K562 (cell line): ENCODE measurements around the gene BEST2. TPM values are rescaled to one million over a fixed set of nuclear protein-coding genes. Genes with fewer than 3 reads are reported as not detected.
A peak's percentile ranks its signal among the peaks of the same experiment; 100 is the strongest.

Experiments used
- ATAC-seq: fragments of 200-7000 bp; cut with Tn5 transposase; 3 replicates; pipeline ENCODE4 v1.9.1; 2020; ENCODE audit warnings: moderate library complexity
- BruUV-seq: library from RNA; stranded (reverse); fragments of 400-500 nt; replicated peaks from 2 replicates; lab custom pipeline; 2021; lab: Mats Ljungman, UMichigan
- CTCF ChIA-PET: fragments of 300-600 bp; formaldehyde crosslinking; extraction: SDS; loops from one replicate; lab custom pipeline; 2021; ENCODE audit warnings: low intra/inter-chr PET ratio; lab: Yijun Ruan, JAX
- POLR2A ChIA-PET: fragments of 300-600, 350-650 bp; sonication (Branson Sonifier 250); formaldehyde crosslinking; extraction: SDS; loops from one replicate; lab custom pipeline; 2021; ENCODE audit warnings: antibody characterized with exemption, inconsistent platforms; lab: Yijun Ruan, JAX
- DNase-seq, 4 experiments: peaks; one replicate each; pipeline versions ENCODE4 v3.0.0 to v3.0.0-alpha.2; 2011 to 2018; ENCODE audit warnings: low spot score in 3 of 4, mixed read lengths in 3 of 4; ENCODE audit errors: extremely low read depth in 1 of 4
- FAIRE-seq: peaks from 2 replicates; lab custom pipeline; 2011; peaks lifted over from hg19 to GRCh38; lab: Jason Lieb, UNC
- H2AFZ ChIP-seq: 2 replicates; pipeline ENCODE4 v1.6.0; 2011; ENCODE audit warnings: low read depth, low read length, control low read depth, inconsistent platforms
- H3K27ac ChIP-seq: fragments of 200-600 bp; 3 replicates; pipeline ENCODE4 v1.8.0; 2011; ENCODE audit warnings: low read depth, mild to moderate bottlenecking, control low read depth, inconsistent platforms, low read length, moderate library complexity, mixed read lengths; ENCODE audit errors: extremely low read depth
- H3K27me3 ChIP-seq, 2 experiments: fragments of 300-600 bp in 1 of 2; 2 replicates in 1 of 2; 3 replicates in 1 of 2; pipeline versions ENCODE4 v1.6.0 to v1.8.0; 2011; ENCODE audit warnings: inconsistent platforms in 2 of 2, low read length in 2 of 2, mild to moderate bottlenecking in 1 of 2, mixed read lengths in 1 of 2, moderate library complexity in 1 of 2; ENCODE audit not compliant: control insufficient read depth in 2 of 2, insufficient read depth in 2 of 2
- H3K36me3 ChIP-seq: fragments of 300-600 bp; 3 replicates; pipeline ENCODE4 v1.8.0; 2011; ENCODE audit warnings: mild to moderate bottlenecking, low read length, inconsistent platforms; ENCODE audit not compliant: control insufficient read depth, insufficient read depth
- H3K4me1 ChIP-seq, 2 experiments: fragments of 200-600 bp in 1 of 2; replicated peaks in 1 of 2; 2 replicates in 1 of 2; 3 replicates in 1 of 2; pipeline versions ENCODE4 v1.5.1 to v1.8.0; 2011; ENCODE audit warnings: inconsistent platforms in 2 of 2, low read length in 2 of 2, mild to moderate bottlenecking in 1 of 2, mixed read lengths in 1 of 2, moderate library complexity in 1 of 2; ENCODE audit not compliant: control insufficient read depth in 2 of 2, insufficient read depth in 2 of 2
- H3K4me2 ChIP-seq: 2 replicates; pipeline ENCODE4 v1.6.1; 2011; ENCODE audit warnings: low read length, control low read depth, inconsistent platforms, mixed read lengths; ENCODE audit not compliant: insufficient read depth
- H3K4me3 ChIP-seq: fragments of 200-600 bp; sonication (generic), shearing (Covaris generic); 2 replicates; pipeline ENCODE4 v1.5.1; 2016; ENCODE audit warnings: control low read depth, inconsistent platforms
- H3K79me2 ChIP-seq: fragments of 200-600 bp; 3 replicates; pipeline ENCODE4 v1.8.0; 2011; ENCODE audit warnings: low read length, inconsistent platforms; ENCODE audit not compliant: control insufficient read depth, insufficient read depth
- H3K9ac ChIP-seq, 2 experiments: 2 replicates each; pipeline versions ENCODE4 v1.6.0 to v1.6.1; 2011; ENCODE audit warnings: low read depth in 2 of 2, low read length in 2 of 2, control low read depth in 1 of 2, inconsistent platforms in 1 of 2, mild to moderate bottlenecking in 1 of 2, mixed read lengths in 1 of 2; ENCODE audit not compliant: insufficient read depth in 1 of 2
- H3K9me1 ChIP-seq: one replicate; pipeline ENCODE4 v1.6.0; 2011; ENCODE audit warnings: inconsistent platforms, mild to moderate bottlenecking, low read length, moderate library complexity; ENCODE audit not compliant: control insufficient read depth, insufficient read depth
- H3K9me3 ChIP-seq: replicated peaks from 2 replicates; pipeline ENCODE4 v1.5.1; 2011; ENCODE audit warnings: low read depth, low read length, inconsistent platforms; ENCODE audit not compliant: control insufficient read depth, insufficient read depth
- H4K20me1 ChIP-seq: replicated peaks from 2 replicates; pipeline ENCODE4 v1.6.1; 2011; ENCODE audit warnings: low read length, inconsistent platforms, mixed read lengths; ENCODE audit not compliant: control insufficient read depth, insufficient read depth
- CHD1 ChIP-seq: fragments of 200-600 bp; sonication (generic); IDR thresholded peaks from one replicate; pipeline ENCODE4 v1.6.1; 2012; ENCODE audit warnings: mild to moderate bottlenecking, moderate library complexity, low read length, inconsistent platforms
- CREB3L1 ChIP-seq: fragments of 450-650 bp; IDR thresholded peaks from 2 replicates; pipeline ENCODE4 v1.6.1; 2014; ENCODE audit warnings: low read depth, mild to moderate bottlenecking, moderate library complexity, borderline replicate concordance
- ELF4 ChIP-seq: fragments of 450-650 bp; formaldehyde crosslinking; IDR thresholded peaks from 2 replicates; pipeline ENCODE4 v1.4.0; 2022; ENCODE audit warnings: missing genetic modification characterization
- GABPA ChIP-seq: fragments of 200-800 bp; sonication (Bioruptor generic); conservative IDR thresholded peaks from 2 replicates; pipeline ENCODE4 v1.6.1; 2016; ENCODE audit warnings: low read depth, missing genetic modification characterization, missing compliant biosample characterization
- GTF2B ChIP-seq: IDR thresholded peaks from 2 replicates; pipeline ENCODE4 v1.6.1; 2011; ENCODE audit not compliant: insufficient read length; ENCODE audit errors: extremely low read depth
- HIVEP1 ChIP-seq: fragments of 250-450 bp; sonication (Bioruptor Pico); IDR thresholded peaks from 2 replicates; pipeline ENCODE4 v1.4.0; 2020; ENCODE audit warnings: mild to moderate bottlenecking
- MCM3 ChIP-seq: fragments of 450-650 bp; IDR thresholded peaks from 2 replicates; pipeline ENCODE4 v1.6.1; 2016
- MIER1 ChIP-seq: fragments of 450-650 bp; IDR thresholded peaks from 2 replicates; pipeline ENCODE4 v1.6.1; 2016; ENCODE audit warnings: antibody characterized with exemption, mild to moderate bottlenecking, low read depth
- PTRF ChIP-seq: fragments of 450-650 bp; IDR thresholded peaks from 2 replicates; pipeline ENCODE4 v1.6.1; 2016; ENCODE audit warnings: mild to moderate bottlenecking, missing genetic modification characterization, missing compliant biosample characterization
- SNIP1 ChIP-seq: fragments of 450-650 bp; IDR thresholded peaks from 2 replicates; pipeline ENCODE4 v1.7.1; 2017; ENCODE audit warnings: low read depth, mild to moderate bottlenecking
- STAT6 ChIP-seq: sonication (generic); formaldehyde crosslinking; IDR thresholded peaks from 2 replicates; pipeline ENCODE4 v1.8.1; 2023; ENCODE audit warnings: mild to moderate bottlenecking, missing genetic modification reagents
- THRAP3 ChIP-seq: fragments of 450-650 bp; IDR thresholded peaks from 2 replicates; pipeline ENCODE4 v1.6.1; 2016; ENCODE audit warnings: mild to moderate bottlenecking, inconsistent platforms, borderline replicate concordance
- TRIM24 ChIP-seq, 2 experiments: fragments of 450-650 bp; IDR thresholded peaks; 2 replicates each; pipeline ENCODE4 v1.6.1; 2016
- USF2 ChIP-seq: sonication (generic); formaldehyde crosslinking; IDR thresholded peaks from 2 replicates; pipeline ENCODE4 v1.5.0; 2020; ENCODE audit warnings: missing genetic modification reagents
- ZNF217 ChIP-seq: sonication (generic); formaldehyde crosslinking; IDR thresholded peaks from 2 replicates; pipeline ENCODE4 v1.8.0; 2022; ENCODE audit warnings: mild to moderate bottlenecking, missing genetic modification reagents
- ZNF785 ChIP-seq: fragments of 250-450 bp; sonication (Bioruptor Pico); IDR thresholded peaks from 2 replicates; pipeline ENCODE4 v1.4.0; 2020; ENCODE audit warnings: mild to moderate bottlenecking
- ZZZ3 ChIP-seq: fragments of 450-650 bp; IDR thresholded peaks from 2 replicates; pipeline ENCODE4 v1.6.1; 2016; ENCODE audit warnings: antibody characterized with exemption, mild to moderate bottlenecking, moderate library complexity
- WGBS: fragments of 100-300 bp; shearing (Covaris generic); methylation state at CpG from one replicate; pipeline ENCODE4 v1.1.6; 2016; ENCODE audit warnings: low coverage, mixed read lengths; ENCODE audit not compliant: insufficient coverage; ENCODE audit errors: missing lambda C conversion rate; 5-methylcytosine and 5-hydroxymethylcytosine counted together
- in situ Hi-C: fragments of 300-500 bp; cut with MboI; formaldehyde crosslinking; loops from 4 replicates; pipeline ENCODE4 v1.15.0; 2018; ENCODE audit warnings: inconsistent platforms, mixed read lengths
- intact Hi-C: fragments of 100-400 bp; cut with micrococcal nuclease; formaldehyde crosslinking; loops from 2 replicates; pipeline ENCODE4 v1.14.2; 2022
- polyA plus RNA-seq, 8 experiments: library from polyadenylated mRNA; depleted of rRNA in 4 of 8; stranded (reverse) in 5 of 8; unstranded in 3 of 8; fragments of >200 nt; fragmentation: Nextera tagmentation in 2 of 8; fragmentation: Illumina TruSeq in 1 of 8; extraction: Ambion mirVana in 2 of 8; extraction: Trizol in 1 of 8; gene quantifications; 2 replicates each; pipeline versions ENCODE4 v1.2.1 to v1.2.3, GENCODE V29; 2011 to 2014; ENCODE audit warnings: inconsistent platforms in 1 of 8, missing spikeins in 1 of 8
- total RNA-seq, 7 experiments: library from RNA; depleted of rRNA in 6 of 7; stranded (reverse); fragments of >200 nt in 6 of 7; fragmentation: Illumina TruSeq in 2 of 7; extraction: Trizol in 2 of 7; gene quantifications; 2 replicates each; pipeline versions ENCODE4 v1.2.1 to v1.2.3, GENCODE V29; 2011 to 2021; ENCODE audit warnings: low replicate concordance in 1 of 7

Gene BEST2
- total and polyA plus RNA-seq, 9 of the 15 experiments (the other 6 are each of a cell fraction or from before 2014, with no cell fraction given), result not detected

GRCh38 chr19:12791345-12792050, 39.9 kb downstream of the BEST2 start, which contains the start of gene JUNB:
TSS of gene JUNB (plus strand) at chr19:12791486. CDS start at chr19:12791772, 286 bp downstream.
- Histone ChIP-seq H3K4me3 (peak within 1 kb of the TSS; percentile 83), H3K4me1 (peaks cover 41 to 78% of the 10 kb centered on the region in 2 experiments), H3K27ac (peak within 1 kb of the TSS; percentile 89), H2AFZ (peak within 1 kb of the TSS; percentile 58), H3K4me2 (peak within 1 kb of the TSS; percentile 96), H3K79me2 (peaks cover 36% of the 10 kb centered on the region), H3K9me1 (no peaks in the 10 kb centered on the region), H3K9me3 (no peaks in the 10 kb centered on the region), H4K20me1 (peaks cover 13% of the 10 kb centered on the region; the same call in 1 of the 2 replicates), H3K27me3 (no peaks in the 10 kb centered on the region), H3K36me3 (no peaks in the 10 kb centered on the region), H3K9ac (peak within 1 kb of the TSS; percentile 89 to 97)
- in situ Hi-C loops, result no loop called here
- intact Hi-C loops, result loop anchor here (10.0 kb wide), 1 partner anchor 227 kb away; no protein-coding TSS in a partner anchor
- DNase-seq, result peak; percentile 80 to 98 (median 88)
- peak; percentile 83 for FAIRE-seq
- CTCF ChIA-PET, result no interaction called here
- POLR2A ChIA-PET, result interaction anchor here (0.5 to 3.6 kb wide), 30 partner anchors 9 to 1055 kb away, joined by 3 to 44 read pairs (median 4); partner anchors contain the start of genes DHPS, DNASE2, GET3 and MAN2B1
- peak; percentile 78 for ATAC-seq
- WGBS, result under 1% methylated on average over 65 of the region's 73 CpGs
- BruUV-seq, result TSS peak; percentile 23
- peak; percentile 72; the same call in 1 of the 2 replicates for TF ChIP-seq SNIP1
- TF ChIP-seq ELF4 (CRISPR knock-in tag), result peak; percentile 96
- TF ChIP-seq TRIM24 (IDR thresholded peaks at IDR 0.05), result no peak; a peak in 1 of 4 replicates
- TF ChIP-seq STAT6, result no peak; the same call in 1 of the 2 replicates
- TF ChIP-seq PTRF (tag), result no peak
- no peak; the same call in 1 of the 2 replicates for TF ChIP-seq CREB3L1
- peak; percentile 78 for TF ChIP-seq THRAP3
- peak; percentile 55; the same call in 1 of the 2 replicates for TF ChIP-seq HIVEP1 (CRISPR knock-in tag)
- no peak for TF ChIP-seq MIER1
- TF ChIP-seq GTF2B, result peak; percentile 67
- TF ChIP-seq ZNF217 (CRISPR knock-in tag), result no peak
- no peak for TF ChIP-seq USF2
- TF ChIP-seq CHD1, result no peak
- no peak for TF ChIP-seq ZNF785
- TF ChIP-seq MCM3, result no peak
- TF ChIP-seq GABPA, result peak; percentile 61
- no peak for TF ChIP-seq ZZZ3
